HCEC 1CT (cell line): ENCODE data around the gene NDUFB2.
"Not testable (repeated sequence)": the region's sequence is repeated elsewhere in the genome, so short reads cannot be mapped to it uniquely, and the experiment has no call there.

Source experiments
- DNase-seq: peaks from one replicate; pipeline ENCODE4 v3.0.0-alpha.2; 2017

The NDUFB2 gene

DNA sequence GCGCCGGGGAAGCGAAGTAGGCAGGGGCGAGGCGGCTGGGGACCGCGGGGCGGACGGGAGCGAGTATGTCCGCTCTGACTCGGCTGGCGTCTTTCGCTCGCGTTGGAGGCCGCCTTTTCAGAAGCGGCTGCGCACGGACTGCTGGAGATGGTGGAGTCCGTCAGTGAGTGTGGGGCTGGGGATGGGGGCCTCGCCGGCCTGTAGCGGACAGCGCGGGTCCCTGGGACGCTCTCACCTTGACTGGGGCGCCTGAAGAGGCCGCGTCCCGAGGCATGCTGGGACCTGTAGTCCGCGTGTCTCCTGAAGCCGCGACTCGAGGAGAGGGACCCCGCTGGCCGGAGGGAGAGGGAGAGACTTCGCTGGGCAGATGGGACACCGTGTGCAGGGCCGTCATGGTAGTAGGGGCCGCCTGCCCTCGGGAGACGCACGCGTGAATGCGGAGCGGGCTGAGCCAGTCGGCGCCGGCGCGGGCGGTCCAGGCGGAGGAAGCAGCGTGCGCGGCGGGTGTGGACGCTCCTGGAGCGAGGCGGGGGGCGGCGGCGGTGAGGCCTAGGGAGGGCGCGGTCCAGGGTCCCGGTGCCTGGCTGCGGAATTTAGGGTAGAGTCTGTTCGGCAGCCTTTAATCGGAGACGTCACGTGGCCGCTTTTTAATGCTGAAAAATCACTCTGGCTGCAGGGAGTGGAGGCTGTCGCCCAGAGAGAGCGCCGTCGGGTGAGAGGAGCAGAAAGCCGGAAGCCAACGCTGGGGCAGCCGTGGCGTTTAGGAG lies at the start of gene NDUFB2:
Gene NDUFB2 (plus strand): TSS at position 29 of the 767 bp plus-strand sequence. CDS start 37 bp downstream, at position 66.
- DNase-seq, result peak; percentile 73

GRCh38 chr7:140646931-140647647 lies 49.4 kb upstream of the NDUFB2 start:
- DNase-seq, result peak; percentile 49

DNA sequence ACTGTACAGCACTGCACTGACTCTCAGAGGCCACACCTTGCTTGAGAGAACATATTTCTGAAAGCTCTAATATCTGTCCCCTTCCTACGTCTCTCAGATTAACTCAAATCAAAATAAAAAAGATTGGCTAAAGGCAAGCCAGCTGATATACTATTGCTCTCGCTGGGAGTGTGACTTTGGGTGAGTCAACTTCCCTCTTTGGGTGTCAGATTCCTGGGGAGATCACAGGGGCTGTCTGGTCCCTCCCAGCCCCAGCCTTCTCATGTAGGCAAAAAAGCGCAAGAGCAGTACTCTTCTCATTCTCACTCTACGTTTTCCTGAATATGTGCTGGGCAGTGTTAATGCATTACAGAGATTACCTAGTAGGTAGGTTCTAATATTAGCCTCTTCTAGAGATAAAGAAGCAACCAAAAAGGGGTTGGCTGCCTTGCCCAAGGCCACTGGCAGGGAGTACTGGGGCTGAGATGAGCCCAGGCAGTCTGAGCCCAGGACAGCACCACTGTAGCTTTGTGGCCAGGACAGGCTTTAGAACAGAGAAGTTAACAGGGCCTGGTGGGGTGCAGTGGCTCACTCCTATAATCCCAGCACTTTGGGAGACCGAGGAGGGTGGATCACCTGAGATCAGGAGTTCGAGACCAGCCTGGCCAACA lies 46.8 kb upstream of the NDUFB2 start:
- DNase-seq, result peak; percentile 36

GRCh38 chr7:140650367-140650766 lies 46.1 kb upstream of the NDUFB2 start:
- no peak for DNase-seq

GRCh38 chr7:140653319-140654108 lies 43.0 kb upstream of the NDUFB2 start:
- DNase-seq, result peak; percentile 45

GRCh38 chr7:140654109-140654387 lies 42.5 kb upstream of the NDUFB2 start:
- no peak for DNase-seq

GRCh38 chr7:140654661-140655060 lies 41.8 kb upstream of the NDUFB2 start:
- DNase-seq, result no peak

DNA sequence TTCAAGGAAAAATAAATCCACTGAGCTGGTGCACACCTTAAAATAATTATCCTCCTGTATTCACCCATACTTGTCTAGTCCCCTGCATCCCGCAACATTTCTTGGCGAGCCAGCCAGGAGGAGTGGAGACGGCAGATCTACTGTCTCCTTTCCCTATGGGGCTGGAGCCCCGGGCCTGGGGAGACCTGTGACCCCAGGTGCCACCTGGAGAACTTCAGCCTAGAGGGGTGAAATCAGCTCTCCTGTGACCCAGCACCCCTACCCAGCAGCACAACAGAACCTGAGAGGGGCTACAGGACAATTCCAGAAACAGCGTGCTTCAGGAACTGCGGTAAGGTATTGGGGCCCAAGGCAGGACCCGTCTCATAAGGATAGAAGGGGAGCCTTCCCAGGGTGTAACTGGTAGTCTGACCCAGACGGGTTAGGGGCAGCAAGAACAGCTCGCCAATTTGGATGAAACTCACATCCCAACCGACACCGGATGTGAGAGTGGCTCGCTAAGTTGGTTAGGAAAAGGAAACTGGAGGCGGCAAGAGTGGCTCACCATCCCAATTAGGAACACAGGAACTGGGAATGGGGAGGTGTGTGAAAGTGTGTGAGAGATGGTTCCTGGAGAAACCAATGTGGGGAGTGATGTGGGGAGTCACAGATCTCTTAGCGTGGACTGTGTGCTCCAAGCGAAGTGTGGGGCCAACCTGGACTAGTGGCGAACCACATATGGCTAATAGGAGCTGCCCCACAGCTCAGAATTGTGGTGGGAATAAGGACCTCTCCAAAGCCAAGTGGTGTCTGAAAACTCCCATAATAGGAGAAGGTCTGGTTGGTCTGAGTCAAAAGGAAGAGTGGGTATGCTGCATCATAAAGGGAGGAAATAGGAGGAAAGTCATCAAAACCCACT lies 40.7 kb upstream of the NDUFB2 start:
- DNase-seq, result no peak

- peak; percentile 31 for DNase-seq
Measured at GRCh38 chr7:140656548-140657515, 39.7 kb upstream of the NDUFB2 start.

DNA sequence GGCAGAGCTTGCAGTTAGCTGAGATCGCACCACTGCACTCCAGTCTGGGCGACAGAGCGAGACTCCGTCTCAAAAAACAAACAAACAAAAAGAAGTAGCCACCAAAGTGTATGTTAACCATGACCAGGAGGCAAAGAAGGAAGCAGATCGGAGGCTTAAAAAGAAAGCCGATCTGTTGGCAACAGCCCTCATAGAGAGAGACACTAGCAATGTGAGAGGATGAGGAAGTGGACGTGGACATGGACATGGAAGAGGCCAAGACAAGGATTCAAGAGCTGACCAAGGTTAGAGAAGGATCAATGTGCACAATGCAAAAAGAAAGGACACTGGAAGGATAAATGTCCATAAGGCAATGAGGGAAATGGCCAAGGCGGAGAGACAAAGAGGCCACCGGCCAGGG lies 38.6 kb upstream of the NDUFB2 start:
- DNase-seq, result no peak

GRCh38 chr7:140659856-140660255 lies 36.7 kb upstream of the NDUFB2 start:
- no peak for DNase-seq

- no peak for DNase-seq
Measured at GRCh38 chr7:140661124-140661523, 35.4 kb upstream of the NDUFB2 start.

DNA sequence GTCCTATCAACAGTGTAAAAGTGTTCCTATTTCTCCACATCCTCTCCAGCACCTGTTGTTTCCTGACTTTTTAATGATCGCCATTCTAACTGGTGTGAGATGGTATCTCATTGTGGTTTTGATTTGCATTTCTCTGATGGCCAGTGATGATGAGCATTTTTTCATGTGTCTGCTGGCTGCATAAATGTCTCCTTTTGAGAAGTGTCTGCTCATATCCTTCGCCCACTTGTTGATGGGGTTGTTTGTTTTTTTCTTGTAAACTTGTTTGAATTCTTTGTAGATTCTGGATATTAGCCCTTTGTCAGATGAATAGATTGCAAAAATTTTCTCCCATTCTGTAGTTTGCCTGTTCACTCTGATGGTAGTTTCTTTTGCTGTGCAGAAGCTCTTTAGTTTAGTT lies 33.6 kb upstream of the NDUFB2 start:
- not testable (repeated sequence) for DNase-seq

DNA sequence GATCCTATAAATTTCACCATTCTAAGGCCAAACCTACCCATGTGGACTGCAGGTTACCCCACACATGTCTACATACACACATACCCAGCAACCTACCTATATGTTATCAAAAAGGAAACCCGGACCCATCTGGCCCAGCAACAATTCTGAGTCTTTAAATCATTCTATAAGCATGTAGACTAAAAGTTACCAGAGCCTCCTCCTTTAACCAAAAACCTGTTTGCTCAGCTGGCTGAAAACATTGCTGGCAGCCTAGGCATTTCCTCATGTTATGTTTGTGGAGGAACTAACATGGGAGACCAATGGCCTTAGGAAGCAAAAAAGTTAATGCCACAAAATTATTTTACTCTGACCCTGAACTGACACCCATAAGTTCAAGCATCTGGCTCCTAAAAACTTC lies 29.0 kb upstream of the NDUFB2 start:
- no peak for DNase-seq

GRCh38 chr7:140668641-140669040 lies 27.9 kb upstream of the NDUFB2 start:
- no peak for DNase-seq

DNA sequence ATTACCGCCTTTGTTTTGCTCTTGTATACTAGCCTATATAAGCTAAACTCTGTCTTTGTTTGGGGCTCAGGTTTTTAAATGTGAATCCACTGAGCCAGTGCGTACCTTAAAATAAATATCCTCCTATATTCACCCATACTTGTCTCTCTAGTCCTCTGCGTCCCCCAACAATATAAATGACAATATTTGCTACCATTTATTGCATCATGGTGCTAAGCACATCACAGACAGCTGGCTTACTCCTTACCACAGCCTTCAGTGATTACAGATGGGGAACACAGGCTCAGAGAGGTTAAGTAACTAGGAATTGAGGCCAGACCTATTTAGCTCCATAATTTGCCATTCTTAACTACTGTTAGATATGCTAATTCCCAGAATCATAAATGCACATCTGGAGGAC lies 27.2 kb upstream of the NDUFB2 start:
- DNase-seq, result no peak

- DNase-seq, result not testable (repeated sequence)
Measured at GRCh38 chr7:140669862-140670261, 26.6 kb upstream of the NDUFB2 start.

- no peak for DNase-seq
Measured at GRCh38 chr7:140670343-140670935, 26.1 kb upstream of the NDUFB2 start.

- DNase-seq, result no peak
Measured at GRCh38 chr7:140671966-140672365, 24.5 kb upstream of the NDUFB2 start.

- DNase-seq, result no peak
Measured at GRCh38 chr7:140672382-140673062, 24.0 kb upstream of the NDUFB2 start, which contains the start of gene ADCK2. Gene ADCK2 (plus strand): TSS chr7:140672945. CDS start chr7:140673331, 386 bp downstream.
